Activated naive CD8-positive, alpha-beta T cell treated with anti-CD3 and anti-CD28 coated beads, Interleukin-2, amount 10 ng/mL, durations not matched to agents 7 days and 5 days (primary cell): ENCODE data around the gene VPS11. TPM values are rescaled to one million over a fixed set of nuclear protein-coding genes. Genes with fewer than 3 reads are reported as not detected.

Experiments used
- ATAC-seq: fragments of 150-1000 bp; cut with Tn5 transposase; one replicate; pipeline ENCODE4 v1.10.0; 2021; ENCODE audit warnings: low read depth, moderate library complexity
- POLR2A ChIA-PET: fragments of 350-600 bp; sonication (Branson Sonifier 250); formaldehyde crosslinking; loops from one replicate; lab custom pipeline; 2021; ENCODE audit warnings: antibody characterized with exemption; lab: Charles Lee
- DNase-seq: peaks from one replicate; pipeline ENCODE4 v3.0.0; 2021
- H3K27ac Mint-ChIP-seq: one replicate; pipeline ENCODE4 v1.8.0; 2022; ENCODE audit warnings: mild to moderate bottlenecking, mixed read lengths
- H3K27me3 Mint-ChIP-seq: one replicate; pipeline ENCODE4 v1.8.0; 2022; ENCODE audit warnings: mild to moderate bottlenecking, moderate library complexity, mixed read lengths
- H3K36me3 Mint-ChIP-seq: one replicate; pipeline ENCODE4 v1.8.0; 2021; ENCODE audit warnings: mild to moderate bottlenecking, mixed read lengths
- H3K4me1 Mint-ChIP-seq: one replicate; pipeline ENCODE4 v1.8.0; 2021; ENCODE audit warnings: mixed read lengths
- H3K4me3 Mint-ChIP-seq: one replicate; pipeline ENCODE4 v1.8.0; 2022; ENCODE audit warnings: mild to moderate bottlenecking, moderate library complexity, mixed read lengths
- H3K9me3 Mint-ChIP-seq: one replicate; pipeline ENCODE4 v1.8.0; 2021; ENCODE audit warnings: mixed read lengths
- total RNA-seq, 2 experiments: library from RNA; stranded (reverse); gene quantifications; one replicate each; pipeline ENCODE4 v1.2.3, GENCODE V29; 2021

VPS11 gene
- total RNA-seq, 2 experiments from 2014 or later: 41.2 to 46.2 TPM

GRCh38 chr11:119091966-119092879, 24.6 kb downstream of the VPS11 start:
- peak overlapping the region; percentile 91 for H3K4me3 Mint-ChIP-seq
- ATAC-seq (no peak), DNase-seq (no peak)
- peak overlapping the region; percentile 86 for H3K27ac Mint-ChIP-seq
- H3K4me1 Mint-ChIP-seq: peaks cover 46% of the 10 kb centered on the region
- POLR2A ChIA-PET: interaction anchor here (0.7 to 5.9 kb wide), 10 partner anchors 7 to 199 kb away, joined by 3 to 108 read pairs (median 5); partner anchors contain the start of genes C2CD2L, CBL, DPAGT1 and HMBS
- H3K27me3 Mint-ChIP-seq: no peaks in the 10 kb centered on the region
- no peaks in the 10 kb centered on the region for H3K9me3 Mint-ChIP-seq
- H3K36me3 Mint-ChIP-seq: peaks cover 26% of the 10 kb centered on the region

- no peaks in the 10 kb centered on the region for H3K27me3 Mint-ChIP-seq
- POLR2A ChIA-PET: interaction anchor here (0.6 to 5.9 kb wide), 10 partner anchors 8 to 154 kb away, joined by 3 to 108 read pairs (median 16); partner anchors contain the start of genes C2CD2L, DPAGT1, HMBS and HYOU1
- peaks cover 33% of the 10 kb centered on the region for H3K36me3 Mint-ChIP-seq
- no peaks in the 10 kb centered on the region for H3K9me3 Mint-ChIP-seq
- H3K27ac Mint-ChIP-seq: peak overlapping the region; percentile 86
- peaks cover 40% of the 10 kb centered on the region for H3K4me1 Mint-ChIP-seq
- H3K4me3 Mint-ChIP-seq: peak overlapping the region; percentile 91
- DNase-seq (no peak), ATAC-seq (no peak)
Observed at GRCh38 chr11:119092880-119093842, 25.5 kb downstream of the VPS11 start.

- peak overlapping the region; percentile 91 for H3K4me3 Mint-ChIP-seq
- H3K9me3 Mint-ChIP-seq: no peaks in the 10 kb centered on the region
- DNase-seq (peak; percentile 68), ATAC-seq (peak; percentile 6)
- H3K27ac Mint-ChIP-seq: peak overlapping the region; percentile 92
- peaks cover 38% of the 10 kb centered on the region for H3K36me3 Mint-ChIP-seq
- H3K27me3 Mint-ChIP-seq: no peaks in the 10 kb centered on the region
- POLR2A ChIA-PET: interaction anchor here (0.5 to 5.9 kb wide), 29 partner anchors 9 to 867 kb away, joined by 3 to 108 read pairs (median 6); partner anchors contain the start of genes C2CD2L, CBL, DDX6 and HINFP
- H3K4me1 Mint-ChIP-seq: peaks cover 40% of the 10 kb centered on the region
Observed at GRCh38 chr11:119093942-119094815, 26.6 kb downstream of the VPS11 start.

GRCh38 chr11:119094816-119095065, 27.1 kb downstream of the VPS11 start:
- peak; percentile 20 for ATAC-seq
- peak overlapping the region; percentile 91 for H3K4me3 Mint-ChIP-seq

GRCh38 chr11:119095066-119095880, 27.7 kb downstream of the VPS11 start:
- ATAC-seq: peak; percentile 80
- peak overlapping the region; percentile 91 for H3K4me3 Mint-ChIP-seq
- peaks cover 46% of the 10 kb centered on the region for H3K4me1 Mint-ChIP-seq
- peaks cover 38% of the 10 kb centered on the region for H3K36me3 Mint-ChIP-seq
- peak overlapping the region; percentile 92 for H3K27ac Mint-ChIP-seq
- POLR2A ChIA-PET: interaction anchor here (0.5 to 5.9 kb wide), 35 partner anchors 10 to 868 kb away, joined by 3 to 108 read pairs (median 5); partner anchors contain the start of genes C2CD2L, CBL, DDX6 and HINFP
- H3K9me3 Mint-ChIP-seq: no peaks in the 10 kb centered on the region
- H3K27me3 Mint-ChIP-seq: no peaks in the 10 kb centered on the region
- peak; percentile 99 for DNase-seq

More at GRCh38 chr11:119094816-119095065, 27.1 kb downstream of the VPS11 start:
- DNase-seq: no peak
- Mint-ChIP-seq H3K9me3 (no peaks in the 10 kb centered on the region), H3K4me1 (peaks cover 41% of the 10 kb centered on the region), H3K27ac (peak overlapping the region; percentile 92), H3K27me3 (no peaks in the 10 kb centered on the region), H3K36me3 (peaks cover 38% of the 10 kb centered on the region)
- POLR2A ChIA-PET: interaction anchor here (0.5 to 5.9 kb wide), 31 partner anchors 9 to 868 kb away, joined by 3 to 108 read pairs (median 5); partner anchors contain the start of genes C2CD2L, CBL, DDX6 and HINFP

GRCh38 chr11:119099711-119100110, 32.1 kb downstream of the VPS11 start:
- no peaks in the 10 kb centered on the region for H3K9me3 Mint-ChIP-seq
- H3K27me3 Mint-ChIP-seq: no peaks in the 10 kb centered on the region
- peaks cover 32% of the 10 kb centered on the region for H3K4me1 Mint-ChIP-seq
- POLR2A ChIA-PET: interaction anchor here (0.7 to 1.2 kb wide), 5 partner anchors 9 to 179 kb away, joined by 3 to 6 read pairs (median 4); partner anchors contain the start of gene VPS11
- ATAC-seq (no peak), DNase-seq (no peak)
- H3K36me3 Mint-ChIP-seq: peaks cover 22% of the 10 kb centered on the region
- peak overlapping the region; percentile 40 for H3K27ac Mint-ChIP-seq
- H3K4me3 Mint-ChIP-seq: peak overlapping the region; percentile 95

GRCh38 chr11:119100246-119100970, 32.8 kb downstream of the VPS11 start:
- Mint-ChIP-seq H3K36me3 (peaks cover 20% of the 10 kb centered on the region), H3K9me3 (no peaks in the 10 kb centered on the region), H3K4me3 (peak overlapping the region; percentile 95), H3K4me1 (peaks cover 32% of the 10 kb centered on the region), H3K27me3 (no peaks in the 10 kb centered on the region), H3K27ac (peak overlapping the region; percentile 99)
- no peak for DNase-seq
- no peak for ATAC-seq
- POLR2A ChIA-PET: interaction anchor here (1.0 to 1.2 kb wide), 3 partner anchors 9 to 70 kb away, joined by 3 to 4 read pairs (median 3); no protein-coding TSS in a partner anchor

GRCh38 chr11:119100994-119101758, 33.6 kb downstream of the VPS11 start:
- ATAC-seq: peak; percentile 12
- Mint-ChIP-seq H3K27ac (peak overlapping the region; percentile 99), H3K4me1 (peaks cover 29% of the 10 kb centered on the region), H3K4me3 (peak overlapping the region; percentile 95), H3K27me3 (no peaks in the 10 kb centered on the region), H3K9me3 (no peaks in the 10 kb centered on the region), H3K36me3 (peaks cover 20% of the 10 kb centered on the region)
- DNase-seq: no peak
- POLR2A ChIA-PET: interaction anchor here (0.8 to 2.5 kb wide), 17 partner anchors 9 to 310 kb away, joined by 3 to 27 read pairs (median 5); partner anchors contain the start of genes CBL, DDX6, HINFP and HMBS

- H3K4me3 Mint-ChIP-seq: peak within 1 kb of the TSS; percentile 95
- peak within 1 kb of the TSS; percentile 99 for H3K27ac Mint-ChIP-seq
- POLR2A ChIA-PET: interaction anchor here (0.6 to 2.5 kb wide), 23 partner anchors 10 to 800 kb away, joined by 3 to 27 read pairs (median 5); partner anchors contain the start of genes CBL, CENATAC, DDX6 and HINFP
- peak; percentile 81 for DNase-seq
- H3K36me3 Mint-ChIP-seq: peaks cover 14% of the 10 kb centered on the region
- peak; percentile 82 for ATAC-seq
- H3K9me3 Mint-ChIP-seq: no peaks in the 10 kb centered on the region
- no peaks in the 10 kb centered on the region for H3K27me3 Mint-ChIP-seq
- peaks cover 30% of the 10 kb centered on the region for H3K4me1 Mint-ChIP-seq
Observed at GRCh38 chr11:119101759-119102423, 34.3 kb downstream of the VPS11 start, which contains the start of gene DPAGT1. Gene DPAGT1 (minus strand): TSS chr11:119101853. CDS start chr11:119101655, 198 bp downstream.
